Neural cell (in vitro differentiated cells): ENCODE results near the gene APOBEC3A. TPM values are rescaled to one million over a fixed set of nuclear protein-coding genes. Genes with fewer than 3 reads are reported as not detected.

Experiments used
- H2AFZ ChIP-seq: fragments of 200-600, 300-800 bp; sonication (generic), shearing (Covaris generic); 2 replicates; pipeline ENCODE4 v1.6.0; 2014; ENCODE audit warnings: low read depth, mild to moderate bottlenecking, antibody characterized with exemption, low read length, moderate library complexity
- H3F3A ChIP-seq: fragments of 200-600 bp; shearing (Covaris generic); 2 replicates; pipeline ENCODE4 v1.6.1; 2016; ENCODE audit warnings: mild to moderate bottlenecking, moderate library complexity, mixed read lengths, antibody characterized with exemption, low read length; ENCODE audit not compliant: insufficient read depth, poor library complexity, severe bottlenecking
- H3K27ac ChIP-seq: fragments of 200-600, 300-800 bp; sonication (generic), shearing (Covaris generic); 2 replicates; pipeline ENCODE4 v1.5.1; 2014; ENCODE audit warnings: mild to moderate bottlenecking, low read length, moderate library complexity
- H3K27me3 ChIP-seq: fragments of 300-800, 200-600 bp; sonication (generic), shearing (Covaris generic); 2 replicates; pipeline ENCODE4 v1.6.0; 2014; ENCODE audit warnings: mild to moderate bottlenecking, low read depth, low read length, moderate library complexity; ENCODE audit not compliant: insufficient read depth
- H3K36me3 ChIP-seq: fragments of 300-800, 200-600 bp; sonication (generic), shearing (Covaris generic); 2 replicates; pipeline ENCODE4 v1.5.1; 2014; ENCODE audit warnings: mild to moderate bottlenecking, antibody characterized with exemption, low read length, moderate library complexity; ENCODE audit not compliant: insufficient read depth
- H3K4me2 ChIP-seq: fragments of 300-800, 200-600 bp; sonication (generic), shearing (Covaris generic); 2 replicates; pipeline ENCODE4 v1.6.0; 2014; ENCODE audit warnings: mild to moderate bottlenecking, low read length
- H3K4me3 ChIP-seq: fragments of 300-800, 200-600 bp; sonication (generic), shearing (Covaris generic); 2 replicates; pipeline ENCODE4 v1.5.1; 2014; ENCODE audit warnings: mild to moderate bottlenecking, low read length, moderate library complexity
- H3K79me2 ChIP-seq: fragments of 200-600 bp; shearing (Covaris generic); replicated peaks from 2 replicates; pipeline ENCODE4 v1.6.0; 2014; ENCODE audit warnings: mild to moderate bottlenecking, low read length, moderate library complexity; ENCODE audit not compliant: insufficient read depth
- H3K9ac ChIP-seq: fragments of 300-800, 200-600 bp; sonication (generic), shearing (Covaris generic); 2 replicates; pipeline ENCODE4 v1.6.1; 2016; ENCODE audit warnings: mild to moderate bottlenecking, low read length, mixed read lengths
- H3K9me2 ChIP-seq: fragments of 200-600 bp; shearing (Covaris generic); 2 replicates; pipeline ENCODE4 v1.6.1; 2016; ENCODE audit warnings: mild to moderate bottlenecking, low read length, mixed read lengths; ENCODE audit not compliant: insufficient read depth
- H3K9me3 ChIP-seq: fragments of 200-600, 300-800 bp; sonication (generic), shearing (Covaris generic); 2 replicates; pipeline ENCODE4 v1.6.1; 2016; ENCODE audit warnings: mild to moderate bottlenecking, mixed run types, low read length, moderate library complexity, mixed read lengths
- H4K20me1 ChIP-seq: fragments of 200-600 bp; shearing (Covaris generic); 2 replicates; pipeline ENCODE4 v1.6.1; 2016; ENCODE audit warnings: mild to moderate bottlenecking, mixed run types; ENCODE audit not compliant: insufficient read depth
- EP300 ChIP-seq: fragments of 450-650 bp; conservative IDR thresholded peaks from 2 replicates; pipeline ENCODE4 v1.6.1; 2014; ENCODE audit warnings: antibody characterized with exemption, mild to moderate bottlenecking, moderate library complexity; ENCODE audit not compliant: poor library complexity, severe bottlenecking
- EZH2 ChIP-seq: fragments of 200-600, 300-800 bp; shearing (Covaris generic), sonication (generic); IDR thresholded peaks from 2 replicates; pipeline ENCODE4 v1.6.1; 2014; ENCODE audit warnings: antibody characterized with exemption, low read length, borderline replicate concordance, mild to moderate bottlenecking; ENCODE audit not compliant: insufficient read depth, poor library complexity, severe bottlenecking
- MXI1 ChIP-seq: fragments of 450-650 bp; conservative IDR thresholded peaks from 2 replicates; pipeline ENCODE4 v1.6.1; 2014; ENCODE audit warnings: antibody characterized with exemption, mild to moderate bottlenecking; ENCODE audit not compliant: poor library complexity, severe bottlenecking
- POLR2AphosphoS5 ChIP-seq: IDR thresholded peaks from 2 replicates; pipeline ENCODE4 v1.6.1; 2012
- RAD21 ChIP-seq: fragments of 450-650 bp; conservative IDR thresholded peaks from 2 replicates; pipeline ENCODE4 v1.6.1; 2014; ENCODE audit warnings: antibody characterized with exemption, mild to moderate bottlenecking, moderate library complexity
- SMC3 ChIP-seq: fragments of 450-650 bp; conservative IDR thresholded peaks from 2 replicates; pipeline ENCODE4 v1.6.1; 2014; ENCODE audit warnings: antibody characterized with exemption, mild to moderate bottlenecking, moderate library complexity; ENCODE audit not compliant: poor library complexity
- TAF1 ChIP-seq: IDR thresholded peaks from 2 replicates; pipeline ENCODE4 v1.6.1; 2012; ENCODE audit warnings: low read depth
- polyA plus RNA-seq: library from polyadenylated mRNA; depleted of rRNA; stranded (reverse); fragments of >200 nt; gene quantifications from 2 replicates; pipeline ENCODE4 v1.2.3, GENCODE V29; 2014
- TF ChIP-seq, protein P1 (sequence below): fragments of 450-650 bp; IDR thresholded peaks from 2 replicates; pipeline ENCODE4 v1.5.1; 2014; ENCODE audit warnings: antibody characterized with exemption, mild to moderate bottlenecking, moderate library complexity; ENCODE audit not compliant: poor library complexity, severe bottlenecking
- TF ChIP-seq, protein P2 (sequence below): IDR thresholded peaks from 2 replicates; pipeline ENCODE4 v1.6.1; 2012; ENCODE audit warnings: borderline replicate concordance

APOBEC3A gene
- polyA plus RNA-seq, 1 donor from 2014 or later, result not detected

DNA sequence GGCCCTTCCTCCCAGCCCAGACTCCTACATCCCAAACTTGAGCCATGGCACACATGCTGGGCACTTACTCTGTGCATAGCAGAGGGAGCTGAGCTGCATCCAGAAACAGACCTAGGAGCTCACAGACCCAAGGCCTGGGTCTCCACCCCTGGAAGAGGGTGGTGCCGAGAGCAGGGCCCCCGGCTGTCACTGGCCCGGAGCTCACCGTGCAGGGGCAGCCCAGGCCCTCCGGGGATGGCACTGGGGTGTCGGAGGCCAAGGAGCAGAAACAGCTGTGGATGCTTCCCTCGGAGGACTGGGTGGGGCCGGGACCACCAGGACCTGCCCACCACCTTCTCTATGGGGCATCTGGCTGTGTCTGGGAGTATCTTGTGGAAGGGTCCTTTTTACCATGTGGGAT lies 4.3 kb upstream of the APOBEC3A start:
- H3K27me3 ChIP-seq, result no peaks in the 10 kb centered on the region
- TF ChIP-seq, protein P1, sequence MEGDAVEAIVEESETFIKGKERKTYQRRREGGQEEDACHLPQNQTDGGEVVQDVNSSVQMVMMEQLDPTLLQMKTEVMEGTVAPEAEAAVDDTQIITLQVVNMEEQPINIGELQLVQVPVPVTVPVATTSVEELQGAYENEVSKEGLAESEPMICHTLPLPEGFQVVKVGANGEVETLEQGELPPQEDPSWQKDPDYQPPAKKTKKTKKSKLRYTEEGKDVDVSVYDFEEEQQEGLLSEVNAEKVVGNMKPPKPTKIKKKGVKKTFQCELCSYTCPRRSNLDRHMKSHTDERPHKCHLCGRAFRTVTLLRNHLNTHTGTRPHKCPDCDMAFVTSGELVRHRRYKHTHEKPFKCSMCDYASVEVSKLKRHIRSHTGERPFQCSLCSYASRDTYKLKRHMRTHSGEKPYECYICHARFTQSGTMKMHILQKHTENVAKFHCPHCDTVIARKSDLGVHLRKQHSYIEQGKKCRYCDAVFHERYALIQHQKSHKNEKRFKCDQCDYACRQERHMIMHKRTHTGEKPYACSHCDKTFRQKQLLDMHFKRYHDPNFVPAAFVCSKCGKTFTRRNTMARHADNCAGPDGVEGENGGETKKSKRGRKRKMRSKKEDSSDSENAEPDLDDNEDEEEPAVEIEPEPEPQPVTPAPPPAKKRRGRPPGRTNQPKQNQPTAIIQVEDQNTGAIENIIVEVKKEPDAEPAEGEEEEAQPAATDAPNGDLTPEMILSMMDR, result no peak
- TF ChIP-seq RAD21 (no peak), POLR2AphosphoS5 (no peak), SMC3 (no peak), MXI1 (no peak), TAF1 (no peak), EZH2 (no peak), EP300 (no peak)
- TF ChIP-seq, protein P2, sequence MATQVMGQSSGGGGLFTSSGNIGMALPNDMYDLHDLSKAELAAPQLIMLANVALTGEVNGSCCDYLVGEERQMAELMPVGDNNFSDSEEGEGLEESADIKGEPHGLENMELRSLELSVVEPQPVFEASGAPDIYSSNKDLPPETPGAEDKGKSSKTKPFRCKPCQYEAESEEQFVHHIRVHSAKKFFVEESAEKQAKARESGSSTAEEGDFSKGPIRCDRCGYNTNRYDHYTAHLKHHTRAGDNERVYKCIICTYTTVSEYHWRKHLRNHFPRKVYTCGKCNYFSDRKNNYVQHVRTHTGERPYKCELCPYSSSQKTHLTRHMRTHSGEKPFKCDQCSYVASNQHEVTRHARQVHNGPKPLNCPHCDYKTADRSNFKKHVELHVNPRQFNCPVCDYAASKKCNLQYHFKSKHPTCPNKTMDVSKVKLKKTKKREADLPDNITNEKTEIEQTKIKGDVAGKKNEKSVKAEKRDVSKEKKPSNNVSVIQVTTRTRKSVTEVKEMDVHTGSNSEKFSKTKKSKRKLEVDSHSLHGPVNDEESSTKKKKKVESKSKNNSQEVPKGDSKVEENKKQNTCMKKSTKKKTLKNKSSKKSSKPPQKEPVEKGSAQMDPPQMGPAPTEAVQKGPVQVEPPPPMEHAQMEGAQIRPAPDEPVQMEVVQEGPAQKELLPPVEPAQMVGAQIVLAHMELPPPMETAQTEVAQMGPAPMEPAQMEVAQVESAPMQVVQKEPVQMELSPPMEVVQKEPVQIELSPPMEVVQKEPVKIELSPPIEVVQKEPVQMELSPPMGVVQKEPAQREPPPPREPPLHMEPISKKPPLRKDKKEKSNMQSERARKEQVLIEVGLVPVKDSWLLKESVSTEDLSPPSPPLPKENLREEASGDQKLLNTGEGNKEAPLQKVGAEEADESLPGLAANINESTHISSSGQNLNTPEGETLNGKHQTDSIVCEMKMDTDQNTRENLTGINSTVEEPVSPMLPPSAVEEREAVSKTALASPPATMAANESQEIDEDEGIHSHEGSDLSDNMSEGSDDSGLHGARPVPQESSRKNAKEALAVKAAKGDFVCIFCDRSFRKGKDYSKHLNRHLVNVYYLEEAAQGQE, result no peak
- no peak overlapping the region for H3K4me2 ChIP-seq
- no peaks in the 10 kb centered on the region for H3K36me3 ChIP-seq
- H2AFZ ChIP-seq, result no peak overlapping the region
- no peaks in the 10 kb centered on the region for H3K9me3 ChIP-seq
- H3K27ac ChIP-seq, result no peak overlapping the region
- no peaks in the 10 kb centered on the region for H4K20me1 ChIP-seq
- no peak overlapping the region for H3K9ac ChIP-seq
- H3F3A ChIP-seq, result no peaks in the 10 kb centered on the region
- no peaks in the 10 kb centered on the region for H3K9me2 ChIP-seq
- H3K4me3 ChIP-seq, result no peak overlapping the region
- H3K79me2 ChIP-seq, result no peaks in the 10 kb centered on the region

- Histone ChIP-seq H3K4me2 (no peak overlapping the region), H3K36me3 (no peaks in the 10 kb centered on the region), H3K27ac (no peak overlapping the region)
Measured at GRCh38 chr22:38953577-38954413, 3.6 kb upstream of the APOBEC3A start.

More at GRCh38 chr22:38953577-38954413, 3.6 kb upstream of the APOBEC3A start:
- H2AFZ ChIP-seq, result no peak overlapping the region
- TF ChIP-seq TAF1, result no peak
- no peak for TF ChIP-seq EZH2
- no peak overlapping the region for H3K4me3 ChIP-seq
- no peaks in the 10 kb centered on the region for H3F3A ChIP-seq
- no peaks in the 10 kb centered on the region for H3K27me3 ChIP-seq
- no peaks in the 10 kb centered on the region for H3K79me2 ChIP-seq
- no peaks in the 10 kb centered on the region for H3K9me2 ChIP-seq
- no peaks in the 10 kb centered on the region for H3K9me3 ChIP-seq
- H3K9ac ChIP-seq, result no peak overlapping the region
- H4K20me1 ChIP-seq, result no peaks in the 10 kb centered on the region
